GM23338 (cell line): ENCODE measurements around the gene SLC25A48. TPM values are rescaled to one million over a fixed set of nuclear protein-coding genes. Genes with fewer than 3 reads are reported as not detected.
A peak's percentile ranks its signal among the peaks of the same experiment; 100 is the strongest.

ENCODE experiments used
- ATAC-seq: fragments of 200-7000 bp; cut with Tn5 transposase; 3 replicates; pipeline ENCODE4 v1.9.1; 2020
- DNase-seq: peaks from one replicate; pipeline ENCODE4 v3.0.0-alpha.2; 2015; ENCODE audit warnings: low spot score
- H2AFZ ChIP-seq: fragments of 200-600 bp; sonication (generic); 2 replicates; pipeline ENCODE4 v1.8.0; 2016; ENCODE audit warnings: antibody characterized with exemption, mild to moderate bottlenecking, moderate library complexity
- H3F3A ChIP-seq: fragments of 200-600 bp; sonication (generic); replicated peaks from 2 replicates; pipeline ENCODE4 v1.8.0; 2017; ENCODE audit warnings: antibody characterized with exemption, mixed run types, low read depth
- H3K27ac ChIP-seq: fragments of 200-600 bp; sonication (generic); 2 replicates; pipeline ENCODE4 v1.6.1; 2016; ENCODE audit warnings: low read depth
- H3K27me3 ChIP-seq: fragments of 200-600 bp; sonication (generic); 2 replicates; pipeline ENCODE4 v1.8.0; 2016; ENCODE audit warnings: mild to moderate bottlenecking, mixed run types, moderate library complexity; ENCODE audit not compliant: insufficient read depth
- H3K36me3 ChIP-seq: fragments of 200-600 bp; sonication (generic); 2 replicates; pipeline ENCODE4 v1.8.0; 2016; ENCODE audit warnings: mild to moderate bottlenecking; ENCODE audit not compliant: insufficient read depth
- H3K4me1 ChIP-seq: fragments of 200-600 bp; sonication (generic); 2 replicates; pipeline ENCODE4 v1.8.0; 2016; ENCODE audit warnings: mild to moderate bottlenecking, moderate library complexity; ENCODE audit not compliant: insufficient read depth
- H3K4me2 ChIP-seq: fragments of 200-600 bp; sonication (generic); 2 replicates; pipeline ENCODE4 v1.7.1; 2017; ENCODE audit warnings: mixed run types
- H3K4me3 ChIP-seq: fragments of 200-600 bp; sonication (generic); 2 replicates; pipeline ENCODE4 v1.6.1; 2016; ENCODE audit warnings: mixed run types
- H3K79me2 ChIP-seq: fragments of 200-600 bp; sonication (generic); replicated peaks from 2 replicates; pipeline ENCODE4 v1.8.0; 2017; ENCODE audit warnings: mild to moderate bottlenecking; ENCODE audit not compliant: insufficient read depth
- H3K9me2 ChIP-seq: fragments of 200-600 bp; sonication (generic); 2 replicates; pipeline ENCODE4 v1.8.0; 2017; ENCODE audit not compliant: insufficient read depth
- H4K20me1 ChIP-seq: fragments of 200-600 bp; sonication (generic); replicated peaks from 2 replicates; pipeline ENCODE4 v1.8.0; 2017; ENCODE audit warnings: mild to moderate bottlenecking; ENCODE audit not compliant: insufficient read depth
- H3K27ac Mint-ChIP-seq: 2 replicates; pipeline ENCODE4 v1.8.0; 2020; ENCODE audit warnings: inconsistent platforms, mild to moderate bottlenecking, moderate library complexity, mixed read lengths
- H3K27me3 Mint-ChIP-seq: 3 replicates; pipeline ENCODE4 v1.8.0; 2022; ENCODE audit warnings: low read depth, mild to moderate bottlenecking, moderate library complexity, mixed read lengths, inconsistent platforms; ENCODE audit not compliant: insufficient read depth, poor library complexity
- H3K36me3 Mint-ChIP-seq: 3 replicates; pipeline ENCODE4 v1.8.0; 2021; ENCODE audit warnings: low read depth, mild to moderate bottlenecking, inconsistent platforms, moderate library complexity, mixed read lengths
- H3K4me1 Mint-ChIP-seq: 3 replicates; pipeline ENCODE4 v1.8.0; 2020; ENCODE audit warnings: mild to moderate bottlenecking, inconsistent platforms, mixed read lengths
- H3K4me3 Mint-ChIP-seq: 3 replicates; pipeline ENCODE4 v1.8.0; 2021; ENCODE audit warnings: moderate library complexity, mild to moderate bottlenecking, inconsistent platforms, mixed read lengths
- H3K9me3 Mint-ChIP-seq: 3 replicates; pipeline ENCODE4 v1.8.0; 2020; ENCODE audit warnings: moderate library complexity, mild to moderate bottlenecking, inconsistent platforms, mixed read lengths
- CREB1 ChIP-seq: fragments of 250-450 bp; sonication (Bioruptor Pico); IDR thresholded peaks from 2 replicates; pipeline ENCODE4 v1.5.0; 2020; ENCODE audit warnings: low read depth, mild to moderate bottlenecking, moderate library complexity
- EZH2 ChIP-seq: fragments of 200-600 bp; sonication (generic); IDR thresholded peaks from one replicate; pipeline ENCODE4 v1.8.0; 2017; ENCODE audit warnings: antibody characterized with exemption, mild to moderate bottlenecking, low read depth; ENCODE audit not compliant: unreplicated experiment
- REST ChIP-seq: IDR thresholded peaks from one replicate; pipeline ENCODE4 v1.6.1; 2018; ENCODE audit warnings: antibody characterized with exemption; ENCODE audit not compliant: unreplicated experiment
- ZNF114 ChIP-seq: fragments of 250-450 bp; sonication (Bioruptor Pico); IDR thresholded peaks from 2 replicates; pipeline ENCODE4 v1.5.0; 2020; ENCODE audit warnings: mild to moderate bottlenecking, moderate library complexity
- ZNF462 ChIP-seq: fragments of 250-450 bp; sonication (Bioruptor Pico); IDR thresholded peaks from 2 replicates; pipeline ENCODE4 v1.5.0; 2020; ENCODE audit warnings: mild to moderate bottlenecking, moderate library complexity
- polyA plus RNA-seq: library from polyadenylated mRNA; unstranded; fragments of >200 nt; fragmentation: Nextera tagmentation; extraction: Ambion mirVana; gene quantifications from 2 replicates; pipeline ENCODE4 v1.2.1, GENCODE V29; 2016
- total RNA-seq: library from RNA; depleted of rRNA; stranded (reverse); fragments of >200 nt; shearing (Covaris generic); gene quantifications from 2 replicates; pipeline ENCODE4 v1.2.3, GENCODE V29; 2014
- TF ChIP-seq, protein P1 (sequence below), 2 experiments: fragments of 200-600 bp in 1 of 2; sonication (generic) in 1 of 2; conservative IDR thresholded peaks; 2 replicates each; pipeline versions ENCODE4 v1.5.1 to v1.6.1; 2016 to 2017; ENCODE audit warnings: antibody characterized with exemption in 2 of 2, low read depth in 2 of 2, mild to moderate bottlenecking in 2 of 2, moderate library complexity in 1 of 2

The SLC25A48 gene
- total and polyA plus RNA-seq, 2 experiments from 2014 or later, result 1.1 to 1.5 TPM

GRCh38 chr5:135829681-135830383 lies 4.6 kb upstream of the SLC25A48 start:
- no peaks in the 10 kb centered on the region for H3K79me2 ChIP-seq
- Mint-ChIP-seq H3K4me3 (no peak overlapping the region), H3K4me1 (0 out of 3 replicates have a peak, but pooled peaks cover 4% of the 10 kb centered on the region), H3K27ac (no peak overlapping the region), H3K9me3 (no peaks in the 10 kb centered on the region), H3K27me3 (peaks cover 52% of the 10 kb centered on the region), H3K36me3 (no peaks in the 10 kb centered on the region; the same call in 2 of the 3 replicates)
- H3K36me3 ChIP-seq, result no peaks in the 10 kb centered on the region
- peak overlapping the region; percentile 52; the same call in 1 of the 2 replicates for H2AFZ ChIP-seq
- no peaks in the 10 kb centered on the region for H3K4me1 ChIP-seq
- H3K27me3 ChIP-seq, result peaks cover 24% of the 10 kb centered on the region
- no peaks in the 10 kb centered on the region for H3F3A ChIP-seq
- TF ChIP-seq, protein P1, sequence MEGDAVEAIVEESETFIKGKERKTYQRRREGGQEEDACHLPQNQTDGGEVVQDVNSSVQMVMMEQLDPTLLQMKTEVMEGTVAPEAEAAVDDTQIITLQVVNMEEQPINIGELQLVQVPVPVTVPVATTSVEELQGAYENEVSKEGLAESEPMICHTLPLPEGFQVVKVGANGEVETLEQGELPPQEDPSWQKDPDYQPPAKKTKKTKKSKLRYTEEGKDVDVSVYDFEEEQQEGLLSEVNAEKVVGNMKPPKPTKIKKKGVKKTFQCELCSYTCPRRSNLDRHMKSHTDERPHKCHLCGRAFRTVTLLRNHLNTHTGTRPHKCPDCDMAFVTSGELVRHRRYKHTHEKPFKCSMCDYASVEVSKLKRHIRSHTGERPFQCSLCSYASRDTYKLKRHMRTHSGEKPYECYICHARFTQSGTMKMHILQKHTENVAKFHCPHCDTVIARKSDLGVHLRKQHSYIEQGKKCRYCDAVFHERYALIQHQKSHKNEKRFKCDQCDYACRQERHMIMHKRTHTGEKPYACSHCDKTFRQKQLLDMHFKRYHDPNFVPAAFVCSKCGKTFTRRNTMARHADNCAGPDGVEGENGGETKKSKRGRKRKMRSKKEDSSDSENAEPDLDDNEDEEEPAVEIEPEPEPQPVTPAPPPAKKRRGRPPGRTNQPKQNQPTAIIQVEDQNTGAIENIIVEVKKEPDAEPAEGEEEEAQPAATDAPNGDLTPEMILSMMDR (conservative IDR thresholded peaks at IDR 0.05; ENCODE audit: low read depth in 2 of 2), result peak; percentile 85 to 90
- TF ChIP-seq ZNF462 (CRISPR knock-in tag), result no peak
- no peak overlapping the region for H3K4me3 ChIP-seq
- peak; percentile 20 for ATAC-seq
- H4K20me1 ChIP-seq, result no peaks in the 10 kb centered on the region
- H3K9me2 ChIP-seq, result no peaks in the 10 kb centered on the region
- H3K27ac ChIP-seq, result no peak overlapping the region
- peak; percentile 82 for DNase-seq
- H3K4me2 ChIP-seq, result no peak overlapping the region

DNA sequence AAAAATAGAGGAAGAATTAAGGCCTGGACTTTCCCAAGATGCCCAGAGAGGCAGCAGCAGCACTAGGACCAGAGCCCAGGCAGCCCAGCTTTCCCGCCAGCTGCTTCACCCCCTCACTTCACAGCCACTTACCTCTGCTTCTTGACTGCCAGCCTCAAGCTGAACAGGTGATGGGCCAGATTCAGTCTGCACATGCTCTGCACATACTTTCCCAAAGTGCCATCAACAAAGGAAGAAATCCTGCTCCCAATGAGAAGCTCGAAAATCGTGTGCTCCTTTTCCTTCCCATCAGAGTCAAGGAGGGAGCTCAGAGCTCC lies 4.1 kb upstream of the SLC25A48 start:
- no peak for ATAC-seq
- H3K4me1 Mint-ChIP-seq, result 0 out of 3 replicates have a peak, but pooled peaks cover 4% of the 10 kb centered on the region
- TF ChIP-seq EZH2, result no peak
- no peak for TF ChIP-seq REST
- no peak for TF ChIP-seq CREB1 (CRISPR knock-in tag)
- no peak for TF ChIP-seq ZNF114 (CRISPR knock-in tag)

More for the DNA sequence above, 4.1 kb upstream of the SLC25A48 start:
- Histone ChIP-seq H4K20me1 (no peaks in the 10 kb centered on the region), H3K27me3 (peaks cover 29% of the 10 kb centered on the region), H2AFZ (peak overlapping the region; percentile 38; the same call in 1 of the 2 replicates), H3K27ac (no peak overlapping the region), H3F3A (no peaks in the 10 kb centered on the region), H3K9me2 (no peaks in the 10 kb centered on the region), H3K36me3 (no peaks in the 10 kb centered on the region), H3K4me1 (no peaks in the 10 kb centered on the region), H3K4me2 (no peak overlapping the region), H3K4me3 (no peak overlapping the region), H3K79me2 (no peaks in the 10 kb centered on the region)
- Mint-ChIP-seq H3K9me3 (no peaks in the 10 kb centered on the region), H3K4me3 (no peak overlapping the region), H3K36me3 (no peaks in the 10 kb centered on the region; the same call in 2 of the 3 replicates), H3K27ac (no peak overlapping the region), H3K27me3 (peaks cover 58% of the 10 kb centered on the region)
- no peak for DNase-seq
